Cardiac fibroblast (primary cell): ENCODE data around the gene ASF1B.

Experiments used
- DNase-seq, 2 donors: peaks; one replicate each; pipeline versions ENCODE4 v3.0.0 to v3.0.0-alpha.2; 2010; ENCODE audit warnings: low read depth in 2 of 2
- H3K4me3 ChIP-seq, 2 donors: replicated peaks in 1 of 2; 1 replicate in 1 of 2; 2 replicates in 1 of 2; pipeline ENCODE4 v1.5.1; 2011; ENCODE audit warnings: low read depth in 2 of 2, low read length in 2 of 2, mild to moderate bottlenecking in 2 of 2, moderate library complexity in 1 of 2
- CTCF ChIP-seq: IDR thresholded peaks from one replicate; pipeline ENCODE4 v1.5.1; 2011; ENCODE audit warnings: low read depth, mild to moderate bottlenecking, low read length, inconsistent platforms

Gene ASF1B

GRCh38 chr19:14166999-14167575 lies 30.7 kb upstream of the ASF1B start:
- TF ChIP-seq CTCF = no peak
- DNase-seq = no peak
- H3K4me3 ChIP-seq = no peak overlapping the region

- no peak for DNase-seq
- TF ChIP-seq CTCF = no peak
- H3K4me3 ChIP-seq = no peak overlapping the region
Measured at GRCh38 chr19:14165990-14166830, 29.8 kb upstream of the ASF1B start.

- DNase-seq = no peak
- no peak overlapping the region for H3K4me3 ChIP-seq
- no peak for TF ChIP-seq CTCF
Measured at GRCh38 chr19:14164724-14165493, 28.5 kb upstream of the ASF1B start.

- no peak for TF ChIP-seq CTCF
- H3K4me3 ChIP-seq = no peak overlapping the region
- DNase-seq = no peak
Measured at GRCh38 chr19:14164082-14164481, 27.7 kb upstream of the ASF1B start.

- no peak for DNase-seq
- no peak overlapping the region for H3K4me3 ChIP-seq
- no peak for TF ChIP-seq CTCF
Measured at GRCh38 chr19:14162871-14163297, 26.5 kb upstream of the ASF1B start.

GRCh38 chr19:14161305-14161704 lies 24.9 kb upstream of the ASF1B start:
- DNase-seq = no peak
- TF ChIP-seq CTCF = no peak
- H3K4me3 ChIP-seq = no peak overlapping the region
